ENCODE data around the gene MYOT. TPM values are rescaled to one million over a fixed set of nuclear protein-coding genes. Genes with fewer than 3 reads are reported as not detected.

MYOT gene
- total RNA-seq, 1 donor from 2014 or later = not detected

- DNase-seq (ENCODE audit: low spot score) = no peak
- Mint-ChIP-seq H3K36me3 (ENCODE audit: low read depth) (peaks cover 28% of the 10 kb centered on the region), H3K4me3 (ENCODE audit: low read depth) (no peak overlapping the region), H3K9me3 (no peaks in the 10 kb centered on the region), H3K4me1 (ENCODE audit: low read depth) (peaks cover 3% of the 10 kb centered on the region), H3K27me3 (ENCODE audit: low read depth) (no peaks in the 10 kb centered on the region), H3K27ac (no peak overlapping the region)
- intact Hi-C loops (cut with micrococcal nuclease) = no loop called here
Observed at GRCh38 chr5:137935190-137935589, 67.5 kb downstream of the MYOT start.

- H3K4me1 Mint-ChIP-seq (ENCODE audit: low read depth) = peaks cover 3% of the 10 kb centered on the region
- peaks cover 32% of the 10 kb centered on the region for H3K36me3 Mint-ChIP-seq (ENCODE audit: low read depth)
- H3K4me3 Mint-ChIP-seq (ENCODE audit: low read depth) = no peak overlapping the region
- H3K27ac Mint-ChIP-seq = no peak overlapping the region
- intact Hi-C loops (cut with micrococcal nuclease) = no loop called here
- no peaks in the 10 kb centered on the region for H3K9me3 Mint-ChIP-seq
- no peaks in the 10 kb centered on the region for H3K27me3 Mint-ChIP-seq (ENCODE audit: low read depth)
- no peak for DNase-seq (ENCODE audit: low spot score)
Observed at GRCh38 chr5:137935694-137936093, 68.0 kb downstream of the MYOT start.

Other genes starting within 250 kb of the MYOT start
- 1.7 and 2.3 TPM in 2 replicates for gene KLHL3, start 131.8 kb upstream of the MYOT start, total RNA-seq
- 37.2 and 37.5 TPM in 2 replicates for gene HNRNPA0, start 113.5 kb upstream of the MYOT start, total RNA-seq
- gene PKD2L2, start 21.6 kb downstream of the MYOT start, total RNA-seq = not detected in 2 replicates
- 20.3 and 22.8 TPM in 2 replicates for gene FAM13B, start 165.2 kb downstream of the MYOT start, total RNA-seq
- gene WNT8A, start 216.2 kb downstream of the MYOT start, total RNA-seq = not detected in 2 replicates